HepG2 (cell line): ENCODE results near the gene CEP55.

ENCODE experiments used
- CTCF ChIP-seq: sonication (generic); formaldehyde crosslinking; IDR thresholded peaks from 2 replicates; pipeline ENCODE4 v1.5.0; 2020; ENCODE audit warnings: mild to moderate bottlenecking, missing genetic modification reagents, moderate library complexity
- KLF6 ChIP-seq: IDR thresholded peaks from 2 replicates; pipeline ENCODE4 v1.8.0; 2016; ENCODE audit warnings: missing biosample characterization, missing genetic modification reagents
- TBL1XR1 ChIP-seq: fragments of 150-350 bp; IDR thresholded peaks from 2 replicates; pipeline ENCODE4 v1.6.1; 2014; ENCODE audit warnings: borderline replicate concordance, low read length; ENCODE audit not compliant: partially characterized antibody

DNA sequence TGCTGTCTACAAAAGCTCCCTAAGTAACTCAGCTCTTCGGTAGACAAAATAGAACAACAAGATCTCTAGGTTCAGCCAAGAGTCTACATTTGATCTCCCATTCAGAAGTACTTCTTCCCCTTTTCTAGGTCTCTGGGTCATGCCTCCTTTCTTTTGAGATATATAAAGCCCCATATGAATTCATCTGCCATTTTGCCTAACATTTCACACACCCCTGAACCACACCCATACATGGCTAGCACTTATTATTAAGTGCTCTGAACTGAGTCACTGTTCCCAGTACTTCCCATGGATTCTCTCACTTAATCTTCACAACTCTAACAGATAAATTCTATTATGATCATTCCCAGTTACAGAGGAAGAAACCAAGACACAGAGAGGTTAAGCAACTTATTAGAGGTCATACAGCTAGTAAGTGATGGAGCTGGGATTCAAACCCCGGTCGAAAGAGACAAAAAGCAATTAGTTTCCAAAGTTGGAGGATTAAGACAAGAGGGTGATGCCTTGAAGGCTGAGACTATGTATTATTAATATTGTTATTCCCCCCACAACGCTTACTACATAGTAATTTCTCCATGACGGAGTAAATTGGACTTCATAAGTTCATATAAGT is 31.5 kb upstream of the CEP55 start:
- no peak for TF ChIP-seq KLF6 (CRISPR knock-in tag)
- no peak for TF ChIP-seq TBL1XR1
- TF ChIP-seq CTCF (CRISPR knock-in tag): no peak
